Activated CD4-positive, CD25-positive, alpha-beta regulatory T cell (primary cell): ENCODE measurements around the gene ASPHD1.
A peak's percentile ranks its signal among the peaks of the same experiment; 100 is the strongest.
"Not testable (repeated sequence)": the region's sequence is repeated elsewhere in the genome, so short reads cannot be mapped to it uniquely, and the experiment has no call there.

Experiments
- DNase-seq, 4 experiments: peaks; one replicate each; lab custom pipeline; 2025; lab: John Stamatoyannopoulos, UW

The ASPHD1 gene

GRCh38 chr16:29877266-29877961, 22.9 kb upstream of the ASPHD1 start:
- DNase-seq: peak in 1 of 4 experiments; percentile 18

- DNase-seq: no peak
Observed at GRCh38 chr16:29878172-29878571, 22.1 kb upstream of the ASPHD1 start.

DNA sequence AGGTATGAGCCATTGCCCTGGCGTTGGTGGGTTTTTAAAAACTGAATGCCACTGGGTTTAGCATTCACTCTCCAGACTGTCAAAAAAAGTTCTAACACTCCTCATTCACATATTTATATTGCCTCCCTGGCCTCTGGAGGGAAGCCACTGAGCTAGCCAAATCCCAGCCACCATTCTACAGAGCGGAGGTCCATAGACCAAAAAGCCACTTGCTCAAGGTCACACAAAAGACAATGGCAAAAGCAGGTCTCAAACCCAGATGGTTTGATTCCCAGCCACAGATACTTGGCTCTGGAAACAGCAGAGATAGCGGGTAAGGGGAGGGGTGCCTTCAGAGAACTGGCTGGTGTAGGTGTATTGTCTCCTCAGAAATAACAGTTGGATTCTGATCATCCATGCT, 19.2 kb upstream of the ASPHD1 start:
- DNase-seq: no peak

- no peak for DNase-seq
Observed at GRCh38 chr16:29883987-29884386, 16.3 kb upstream of the ASPHD1 start.

DNA sequence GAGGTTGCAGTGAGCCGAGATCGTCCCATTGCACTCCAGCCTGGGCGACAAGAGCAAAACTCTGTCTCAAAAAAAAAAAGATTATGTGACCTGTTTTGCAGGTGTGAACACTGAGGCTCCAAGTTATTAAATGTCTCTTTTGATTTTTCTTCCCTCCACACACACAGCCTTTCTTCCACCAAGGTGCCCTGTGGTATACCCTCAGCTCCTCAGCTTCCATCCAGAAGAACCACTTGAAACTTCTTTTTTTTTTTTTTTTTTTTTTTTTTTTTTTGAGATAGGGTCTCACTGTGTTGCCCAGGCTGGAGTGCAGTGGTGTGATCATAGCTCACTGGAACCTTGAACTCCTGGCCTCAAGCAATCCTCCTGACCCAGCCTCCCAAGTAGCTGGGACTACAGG, 10.9 kb upstream of the ASPHD1 start:
- not testable (repeated sequence) for DNase-seq

- no peak for DNase-seq
Observed at GRCh38 chr16:29891525-29892457, 8.5 kb upstream of the ASPHD1 start.

- no peak for DNase-seq
Observed at GRCh38 chr16:29892458-29892813, 7.9 kb upstream of the ASPHD1 start.

DNA sequence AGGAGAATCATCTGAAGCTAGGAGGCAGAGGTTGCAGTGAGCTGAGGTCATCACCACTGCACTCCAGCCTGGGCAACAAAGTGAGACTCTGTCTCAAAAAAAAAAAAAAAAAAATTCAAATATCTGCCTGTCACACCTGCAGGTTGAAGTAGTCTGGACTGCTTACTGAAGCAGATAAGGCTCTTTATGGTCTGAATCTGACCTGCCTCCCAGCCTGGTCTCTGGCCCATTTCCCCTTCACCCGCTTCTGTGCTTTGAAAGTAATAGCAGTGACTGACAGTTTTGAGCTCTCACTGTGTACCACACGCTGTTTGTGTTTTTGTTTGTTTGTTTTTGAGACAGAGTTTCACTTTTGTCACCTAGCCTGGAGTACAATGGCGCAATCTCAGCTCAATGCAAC, 6.7 kb upstream of the ASPHD1 start:
- DNase-seq: no peak

GRCh38 chr16:29894352-29894751, 5.9 kb upstream of the ASPHD1 start:
- no peak for DNase-seq

- no peak for DNase-seq
Observed at GRCh38 chr16:29896841-29897240, 3.4 kb upstream of the ASPHD1 start.

DNA sequence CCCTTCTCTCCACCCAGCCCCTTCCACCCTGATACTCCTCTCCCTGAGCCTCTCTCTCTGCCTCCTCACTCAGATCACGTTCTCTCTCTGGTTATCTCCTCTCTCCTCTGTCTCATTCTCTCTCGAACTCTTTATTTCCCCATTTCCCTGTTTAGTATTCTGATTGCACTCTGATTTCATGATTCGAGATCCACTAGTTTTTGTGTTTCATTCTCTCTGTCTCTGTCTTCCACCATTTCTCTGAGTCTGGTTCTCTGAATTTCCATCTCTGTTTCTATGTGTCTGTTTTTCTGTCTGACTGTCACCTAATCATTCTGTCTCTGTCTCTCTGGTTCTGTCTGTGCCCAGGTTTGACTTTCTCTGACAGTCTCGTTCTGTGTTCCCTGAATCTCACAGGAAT, 3.0 kb upstream of the ASPHD1 start:
- no peak for DNase-seq

DNA sequence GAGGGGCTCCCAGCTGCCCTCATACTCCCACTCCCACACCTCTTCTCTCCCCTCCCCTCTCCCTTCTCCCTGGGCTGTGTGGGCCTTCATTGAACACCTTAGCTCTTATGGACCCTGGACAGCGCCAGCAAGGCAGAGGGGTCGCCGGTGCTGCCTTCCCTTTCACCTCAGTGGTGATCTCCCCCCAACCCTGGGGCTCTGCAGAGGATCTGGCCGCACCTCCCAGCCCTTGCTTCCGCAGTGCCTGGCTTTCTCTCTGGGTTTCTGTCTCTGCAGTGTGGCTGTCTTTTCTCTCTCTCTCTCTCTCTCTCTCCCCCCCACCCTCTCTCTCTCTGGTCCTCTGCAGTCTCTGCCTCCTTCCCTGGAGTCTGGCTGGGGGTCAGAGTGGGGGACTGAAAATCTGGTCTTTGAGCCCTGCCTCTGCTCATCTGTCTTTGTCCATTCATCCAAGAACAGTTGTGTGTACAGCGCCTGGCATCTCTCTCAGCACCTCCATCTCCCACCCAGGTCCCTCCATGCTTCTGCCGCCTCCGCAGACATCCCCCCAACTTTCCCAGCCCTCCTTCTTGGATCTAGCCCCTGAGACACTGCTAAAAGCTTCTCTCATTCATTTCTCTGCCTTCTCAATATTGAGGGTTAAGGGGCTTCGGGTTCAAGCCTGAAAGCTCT, 2.0 kb upstream of the ASPHD1 start:
- no peak for DNase-seq

DNA sequence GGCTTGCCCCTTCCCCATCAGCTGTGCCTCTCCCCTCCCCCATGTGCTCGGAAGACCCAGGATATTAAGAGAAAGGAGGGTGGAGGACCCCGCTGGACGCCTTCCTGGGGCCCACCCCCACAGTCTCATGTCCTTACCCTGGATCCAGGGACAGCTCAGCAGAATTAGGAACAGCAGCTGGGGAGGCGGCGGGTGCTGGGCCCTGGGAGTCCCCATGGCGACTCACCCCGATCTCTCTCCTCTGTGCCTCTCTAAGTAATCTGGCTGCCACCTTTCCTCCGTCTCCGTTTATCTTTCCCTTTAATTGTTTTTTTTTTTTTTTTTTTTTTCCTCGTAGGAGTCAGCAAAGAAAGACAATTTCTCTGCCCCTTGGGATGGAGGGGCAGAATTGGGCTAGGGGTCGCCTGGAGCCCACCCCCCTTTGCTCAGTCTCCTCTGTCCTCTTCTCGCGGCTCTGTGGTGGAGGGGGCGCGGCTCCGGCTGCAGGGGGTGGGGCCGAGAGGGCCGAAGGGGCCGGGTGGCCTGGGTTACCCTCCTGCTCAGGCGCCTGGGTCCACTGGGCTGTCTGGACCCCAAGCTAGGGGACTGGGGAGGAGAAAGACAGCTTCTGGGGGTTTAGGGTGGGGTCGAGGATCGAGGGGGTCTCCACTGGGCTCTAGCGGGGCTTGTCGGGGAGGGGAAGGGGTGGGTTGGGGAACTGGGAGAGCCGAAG, 1.3 kb upstream of the ASPHD1 start:
- DNase-seq: no peak

DNA sequence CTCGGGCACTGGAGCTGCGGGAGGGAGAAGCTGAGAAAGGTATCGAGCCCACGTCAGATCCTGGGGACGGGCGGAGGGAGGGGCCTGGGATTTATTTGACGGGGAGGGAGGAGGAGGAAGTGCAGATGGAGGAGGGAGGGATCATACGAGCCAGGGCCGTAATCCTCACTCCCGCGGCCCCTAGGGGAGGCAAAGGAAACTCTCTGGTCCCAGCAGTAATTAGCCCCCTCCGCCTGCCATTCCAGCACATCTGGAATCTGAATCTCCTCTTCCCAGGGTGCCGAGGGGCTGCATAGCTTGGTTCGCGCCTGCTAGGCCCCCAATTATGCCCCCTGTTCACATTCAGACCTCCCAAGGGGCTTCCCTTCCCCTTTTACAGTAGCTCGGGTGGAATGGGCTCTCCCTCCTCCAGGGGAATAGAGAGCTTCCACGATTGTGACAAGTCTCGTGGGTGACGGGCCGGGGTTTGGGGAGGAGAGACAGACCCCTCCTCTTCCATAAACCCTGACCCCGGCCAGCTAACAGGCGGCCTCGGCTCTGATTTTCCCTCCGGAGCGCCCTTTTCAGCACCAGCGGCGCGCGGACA, 679 bp upstream of the ASPHD1 start, which contains the start of gene SEZ6L2:
TSS of gene SEZ6L2 (minus strand) at position 35 of the 586 bp plus-strand sequence. CDS start 531 bp downstream, outside the sequence.
- no peak for DNase-seq

- DNase-seq: no peak
Observed at GRCh38 chr16:29900888-29901606, 759 bp downstream of the ASPHD1 start.

DNA sequence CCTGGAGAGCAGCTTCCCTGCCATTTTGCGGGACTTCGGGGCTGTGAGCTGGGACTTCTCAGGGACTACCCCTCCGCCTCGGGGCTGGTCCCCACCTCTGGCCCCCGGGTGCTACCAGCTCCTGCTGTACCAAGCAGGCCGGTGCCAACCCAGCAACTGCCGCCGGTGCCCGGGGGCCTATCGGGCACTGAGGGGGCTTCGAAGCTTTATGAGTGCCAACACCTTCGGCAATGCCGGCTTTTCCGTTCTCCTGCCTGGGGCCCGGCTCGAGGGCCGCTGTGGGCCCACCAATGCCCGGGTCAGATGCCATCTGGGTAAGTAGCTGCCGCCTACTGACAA, 1.3 kb downstream of the ASPHD1 start:
- DNase-seq: no peak

DNA sequence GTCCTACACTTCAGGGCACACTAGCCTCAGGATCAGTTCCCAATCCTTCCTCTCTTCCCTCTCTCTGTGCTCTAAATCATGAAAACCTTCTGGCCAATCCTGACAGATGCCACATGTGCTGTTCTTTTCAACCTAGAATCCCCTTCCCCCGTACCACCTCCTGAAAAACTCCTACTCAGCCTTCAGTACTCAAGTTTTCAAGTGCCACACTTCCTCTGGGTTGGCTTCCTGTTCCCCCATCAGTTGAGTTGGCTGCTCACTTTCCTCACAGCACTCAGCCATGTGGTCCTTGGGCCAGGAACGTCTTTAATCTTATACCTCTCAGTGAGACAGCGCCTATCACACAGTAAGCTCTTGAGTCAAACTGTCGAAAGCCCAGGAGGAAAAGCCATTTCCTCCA, 3.3 kb downstream of the ASPHD1 start:
- DNase-seq: no peak

- no peak for DNase-seq
Observed at GRCh38 chr16:29904947-29905346, 4.7 kb downstream of the ASPHD1 start.

DNA sequence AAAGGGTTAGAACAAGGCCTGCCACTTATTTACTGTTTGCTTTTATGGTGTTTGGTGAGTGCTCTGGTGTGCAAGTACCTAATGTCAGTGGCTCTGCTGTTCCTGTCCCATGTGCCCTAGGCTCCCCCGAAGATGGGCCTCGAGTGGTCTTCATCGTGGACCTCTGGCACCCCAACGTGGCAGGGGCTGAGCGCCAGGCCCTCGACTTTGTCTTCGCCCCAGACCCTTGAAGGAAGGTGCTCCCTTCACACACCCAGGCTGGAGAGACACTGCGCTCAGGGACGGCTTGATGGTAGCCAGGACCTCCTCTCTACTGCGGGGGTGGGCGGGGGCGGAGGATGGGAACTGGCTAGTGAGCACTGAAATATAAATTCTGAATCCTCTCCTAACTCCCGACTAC, 5.4 kb downstream of the ASPHD1 start:
- DNase-seq: no peak

GRCh38 chr16:29906520-29907244, 6.4 kb downstream of the ASPHD1 start:
- DNase-seq: no peak
